ENCODE results near the gene ENTPD6.

The ENTPD6 gene

GRCh38 chr20:25242231-25242630 is 46.7 kb downstream of the ENTPD6 start:
- Histone ChIP-seq H3K9ac (ENCODE audit: insufficient read length, low read depth) (no peak overlapping the region), H3K4me1 (ENCODE audit: insufficient read depth, insufficient read length) (peaks cover 9% of the 10 kb centered on the region), H3K4me3 (ENCODE audit: insufficient read length, low read depth) (no peak overlapping the region), H3K27me3 (ENCODE audit: insufficient read depth, insufficient read length) (peaks cover 8% of the 10 kb centered on the region), H3K9me3 (ENCODE audit: insufficient read depth, low read length) (no peaks in the 10 kb centered on the region), H3K36me3 (ENCODE audit: insufficient read depth, insufficient read length, low read length) (no peaks in the 10 kb centered on the region)
- DNase-seq (ENCODE audit: low read depth, low spot score) = no peak
- no peak for TF ChIP-seq SUZ12 (IDR thresholded peaks at IDR 0.05; ENCODE audit: extremely low read depth, insufficient read depth, insufficient read length)
- TF ChIP-seq YY1 (IDR thresholded peaks at IDR 0.05; ENCODE audit: insufficient read depth, insufficient read length) = no peak
- TF ChIP-seq ZNF274 (IDR thresholded peaks at IDR 0.05; ENCODE audit: low read depth, low read length) = no peak

- Histone ChIP-seq H3K9ac (ENCODE audit: insufficient read length, low read depth) (no peak overlapping the region), H3K27me3 (ENCODE audit: insufficient read depth, insufficient read length) (peaks cover 8% of the 10 kb centered on the region), H3K9me3 (ENCODE audit: insufficient read depth, low read length) (no peaks in the 10 kb centered on the region), H3K4me3 (ENCODE audit: insufficient read length, low read depth) (no peak overlapping the region), H3K36me3 (ENCODE audit: insufficient read depth, insufficient read length, low read length) (no peaks in the 10 kb centered on the region), H3K4me1 (ENCODE audit: insufficient read depth, insufficient read length) (peaks cover 5% of the 10 kb centered on the region)
- TF ChIP-seq SUZ12 (IDR thresholded peaks at IDR 0.05; ENCODE audit: extremely low read depth, insufficient read depth, insufficient read length) = no peak
- TF ChIP-seq YY1 (IDR thresholded peaks at IDR 0.05; ENCODE audit: insufficient read depth, insufficient read length) = no peak
- no peak for TF ChIP-seq ZNF274 (IDR thresholded peaks at IDR 0.05; ENCODE audit: low read depth, low read length)
- no peak for DNase-seq (ENCODE audit: low read depth, low spot score)
These were observed 48.0 kb downstream of the ENTPD6 start for GRCh38 chr20:25243416-25243979.

- Histone ChIP-seq H3K4me3 (ENCODE audit: insufficient read length, low read depth) (no peak overlapping the region), H3K9ac (ENCODE audit: insufficient read length, low read depth) (no peak overlapping the region), H3K9me3 (ENCODE audit: insufficient read depth, low read length) (no peaks in the 10 kb centered on the region), H3K36me3 (ENCODE audit: insufficient read depth, insufficient read length, low read length) (no peaks in the 10 kb centered on the region), H3K4me1 (ENCODE audit: insufficient read depth, insufficient read length) (peaks cover 2% of the 10 kb centered on the region), H3K27me3 (ENCODE audit: insufficient read depth, insufficient read length) (peaks cover 8% of the 10 kb centered on the region)
- TF ChIP-seq SUZ12 (IDR thresholded peaks at IDR 0.05; ENCODE audit: extremely low read depth, insufficient read depth, insufficient read length) (no peak), ZNF274 (IDR thresholded peaks at IDR 0.05; ENCODE audit: low read depth, low read length) (no peak), YY1 (IDR thresholded peaks at IDR 0.05; ENCODE audit: insufficient read depth, insufficient read length) (no peak)
- no peak for DNase-seq (ENCODE audit: low read depth, low spot score)
These were observed 49.5 kb downstream of the ENTPD6 start for GRCh38 chr20:25244976-25245375.

GRCh38 chr20:25245461-25245860 is 49.9 kb downstream of the ENTPD6 start:
- H3K4me3 ChIP-seq (ENCODE audit: insufficient read length, low read depth) = no peak overlapping the region
- TF ChIP-seq ZNF274 (IDR thresholded peaks at IDR 0.05; ENCODE audit: low read depth, low read length) (no peak), YY1 (IDR thresholded peaks at IDR 0.05; ENCODE audit: insufficient read depth, insufficient read length) (no peak), SUZ12 (IDR thresholded peaks at IDR 0.05; ENCODE audit: extremely low read depth, insufficient read depth, insufficient read length) (no peak)
- peaks cover 8% of the 10 kb centered on the region for H3K27me3 ChIP-seq (ENCODE audit: insufficient read depth, insufficient read length)
- no peaks in the 10 kb centered on the region for H3K9me3 ChIP-seq (ENCODE audit: insufficient read depth, low read length)
- H3K36me3 ChIP-seq (ENCODE audit: insufficient read depth, insufficient read length, low read length) = peaks cover under 1% of the 10 kb centered on the region
- peaks cover 2% of the 10 kb centered on the region for H3K4me1 ChIP-seq (ENCODE audit: insufficient read depth, insufficient read length)
- no peak overlapping the region for H3K9ac ChIP-seq (ENCODE audit: insufficient read length, low read depth)
- DNase-seq (ENCODE audit: low read depth, low spot score) = no peak

GRCh38 chr20:25246182-25246999 is 50.9 kb downstream of the ENTPD6 start:
- no peak for DNase-seq (ENCODE audit: low read depth, low spot score)
- Histone ChIP-seq H3K4me1 (ENCODE audit: insufficient read depth, insufficient read length) (peaks cover 2% of the 10 kb centered on the region), H3K4me3 (ENCODE audit: insufficient read length, low read depth) (peak overlapping the region; percentile 62), H3K9me3 (ENCODE audit: insufficient read depth, low read length) (no peaks in the 10 kb centered on the region), H3K27me3 (ENCODE audit: insufficient read depth, insufficient read length) (peaks cover 8% of the 10 kb centered on the region), H3K36me3 (ENCODE audit: insufficient read depth, insufficient read length, low read length) (peaks cover 10% of the 10 kb centered on the region), H3K9ac (ENCODE audit: insufficient read length, low read depth) (peak overlapping the region; percentile 38)
- no peak for TF ChIP-seq ZNF274 (IDR thresholded peaks at IDR 0.05; ENCODE audit: low read depth, low read length)
- no peak for TF ChIP-seq SUZ12 (IDR thresholded peaks at IDR 0.05; ENCODE audit: extremely low read depth, insufficient read depth, insufficient read length)
- no peak for TF ChIP-seq YY1 (IDR thresholded peaks at IDR 0.05; ENCODE audit: insufficient read depth, insufficient read length)

GRCh38 chr20:25247000-25247517 is 51.5 kb downstream of the ENTPD6 start:
- H3K36me3 ChIP-seq (ENCODE audit: insufficient read depth, insufficient read length, low read length) = peaks cover 13% of the 10 kb centered on the region
- H3K4me3 ChIP-seq (ENCODE audit: insufficient read length, low read depth) = peak overlapping the region; percentile 62
- DNase-seq (ENCODE audit: low read depth, low spot score) = no peak
- TF ChIP-seq SUZ12 (IDR thresholded peaks at IDR 0.05; ENCODE audit: extremely low read depth, insufficient read depth, insufficient read length) (no peak), ZNF274 (IDR thresholded peaks at IDR 0.05; ENCODE audit: low read depth, low read length) (no peak), YY1 (IDR thresholded peaks at IDR 0.05; ENCODE audit: insufficient read depth, insufficient read length) (no peak)
- peaks cover 8% of the 10 kb centered on the region for H3K27me3 ChIP-seq (ENCODE audit: insufficient read depth, insufficient read length)
- peaks cover 2% of the 10 kb centered on the region for H3K4me1 ChIP-seq (ENCODE audit: insufficient read depth, insufficient read length)
- no peaks in the 10 kb centered on the region for H3K9me3 ChIP-seq (ENCODE audit: insufficient read depth, low read length)
- H3K9ac ChIP-seq (ENCODE audit: insufficient read length, low read depth) = peak overlapping the region; percentile 79

- no peak for DNase-seq (ENCODE audit: low read depth, low spot score)
- no peaks in the 10 kb centered on the region for H3K9me3 ChIP-seq (ENCODE audit: insufficient read depth, low read length)
- peaks cover 2% of the 10 kb centered on the region for H3K4me1 ChIP-seq (ENCODE audit: insufficient read depth, insufficient read length)
- TF ChIP-seq SUZ12 (IDR thresholded peaks at IDR 0.05; ENCODE audit: extremely low read depth, insufficient read depth, insufficient read length) (no peak), YY1 (IDR thresholded peaks at IDR 0.05; ENCODE audit: insufficient read depth, insufficient read length) (no peak), ZNF274 (IDR thresholded peaks at IDR 0.05; ENCODE audit: low read depth, low read length) (no peak)
- peak overlapping the region; percentile 62 for H3K4me3 ChIP-seq (ENCODE audit: insufficient read length, low read depth)
- H3K36me3 ChIP-seq (ENCODE audit: insufficient read depth, insufficient read length, low read length) = peaks cover 18% of the 10 kb centered on the region
- peaks cover 8% of the 10 kb centered on the region for H3K27me3 ChIP-seq (ENCODE audit: insufficient read depth, insufficient read length)
- H3K9ac ChIP-seq (ENCODE audit: insufficient read length, low read depth) = peak overlapping the region; percentile 79
These were observed 52.0 kb downstream of the ENTPD6 start for GRCh38 chr20:25247518-25247955.
